Endodermal cell (in vitro differentiated cells): Measurements from ENCODE around the gene MEIS3. TPM values are rescaled to one million over a fixed set of nuclear protein-coding genes. Genes with fewer than 3 reads are reported as not detected.
"Not testable (repeated sequence)": the region's sequence is repeated elsewhere in the genome, so short reads cannot be mapped to it uniquely, and the experiment has no call there.

Experiments used
- DNase-seq: peaks from one replicate; pipeline ENCODE4 v3.0.0-alpha.2; 2017
- H3K27ac ChIP-seq: 2 replicates; pipeline ENCODE4 v1.5.1; 2013; ENCODE audit warnings: mild to moderate bottlenecking, low read depth, low read length, moderate library complexity
- H3K27me3 ChIP-seq: 2 replicates; pipeline ENCODE4 v1.6.1; 2013; ENCODE audit warnings: mild to moderate bottlenecking, low read length, moderate library complexity; ENCODE audit not compliant: insufficient read depth, control insufficient read depth, poor library complexity, severe bottlenecking
- H3K36me3 ChIP-seq: 2 replicates; pipeline ENCODE4 v1.7.0; 2013; ENCODE audit warnings: mild to moderate bottlenecking, low read length, moderate library complexity; ENCODE audit not compliant: control insufficient read depth, insufficient read depth
- H3K4me1 ChIP-seq: one replicate; pipeline ENCODE4 v1.7.0; 2013; ENCODE audit warnings: low read length; ENCODE audit not compliant: control insufficient read depth, insufficient read depth
- H3K4me3 ChIP-seq: 2 replicates; pipeline ENCODE4 v1.5.1; 2013; ENCODE audit warnings: mild to moderate bottlenecking, low read length, moderate library complexity
- H3K9ac ChIP-seq: 2 replicates; pipeline ENCODE4 v1.6.1; 2013; ENCODE audit warnings: mild to moderate bottlenecking, low read length, moderate library complexity; ENCODE audit not compliant: poor library complexity, severe bottlenecking; ENCODE audit errors: extremely low read depth
- H3K9me3 ChIP-seq: 2 replicates; pipeline ENCODE4 v1.6.1; 2013; ENCODE audit warnings: mild to moderate bottlenecking, low read length, moderate library complexity; ENCODE audit not compliant: control insufficient read depth
- H3K27ac Mint-ChIP-seq: 2 replicates; pipeline ENCODE4 v1.8.0; 2020; ENCODE audit warnings: mixed read lengths
- H3K27me3 Mint-ChIP-seq: 2 replicates; pipeline ENCODE4 v1.8.0; 2021; ENCODE audit warnings: mild to moderate bottlenecking, mixed read lengths; ENCODE audit not compliant: insufficient read depth
- H3K36me3 Mint-ChIP-seq: 2 replicates; pipeline ENCODE4 v1.8.0; 2020; ENCODE audit warnings: low read depth, mixed read lengths
- H3K4me1 Mint-ChIP-seq: 2 replicates; pipeline ENCODE4 v1.8.0; 2020; ENCODE audit warnings: mixed read lengths
- H3K4me3 Mint-ChIP-seq: 2 replicates; pipeline ENCODE4 v1.8.0; 2020; ENCODE audit warnings: mild to moderate bottlenecking, moderate library complexity, mixed read lengths
- H3K9me3 Mint-ChIP-seq: 2 replicates; pipeline ENCODE4 v1.8.0; 2020; ENCODE audit warnings: mild to moderate bottlenecking, mixed read lengths
- WGBS, 2 experiments: methylation state at CpG; one replicate each; pipeline versions ENCODE4 v1.1.5 to v1.1.7; 2013; ENCODE audit warnings: missing lambda C conversion rate in 2 of 2, mixed read lengths in 1 of 2; ENCODE audit not compliant: insufficient coverage in 1 of 2, insufficient read length in 1 of 2; 5-methylcytosine and 5-hydroxymethylcytosine counted together
- total RNA-seq, 2 donors: library from RNA; stranded (reverse); fragmentation: NEBNext Ultra II Directional in 1 of 2; extraction: Animal tissue kit (Norgen Biotek cat#: 25700) in 1 of 2; gene quantifications; 2 replicates in 1 of 2; 3 replicates in 1 of 2; pipeline ENCODE4 v1.2.1, GENCODE V29; 2021
- TF ChIP-seq, protein P1 (sequence below): fragments of 200-600 bp; sonication (generic); conservative IDR thresholded peaks from 2 replicates; pipeline ENCODE4 v1.5.0; 2021; ENCODE audit warnings: antibody characterized with exemption, mild to moderate bottlenecking

Gene MEIS3
- total RNA-seq, 2 donors from 2014 or later: 47.7 to 132 TPM

GRCh38 chr19:47390533-47391488 is 28.5 kb downstream of the MEIS3 start:
- no peak overlapping the region for H3K9ac ChIP-seq
- H3K27ac ChIP-seq: no peak overlapping the region
- Mint-ChIP-seq H3K9me3 (peaks cover 33% of the 10 kb centered on the region), H3K36me3 (peaks cover 23% of the 10 kb centered on the region), H3K27ac (peak overlapping the region; percentile 82), H3K4me1 (peaks cover 25% of the 10 kb centered on the region), H3K27me3 (no peaks in the 10 kb centered on the region), H3K4me3 (no peak overlapping the region)
- TF ChIP-seq, protein P1, sequence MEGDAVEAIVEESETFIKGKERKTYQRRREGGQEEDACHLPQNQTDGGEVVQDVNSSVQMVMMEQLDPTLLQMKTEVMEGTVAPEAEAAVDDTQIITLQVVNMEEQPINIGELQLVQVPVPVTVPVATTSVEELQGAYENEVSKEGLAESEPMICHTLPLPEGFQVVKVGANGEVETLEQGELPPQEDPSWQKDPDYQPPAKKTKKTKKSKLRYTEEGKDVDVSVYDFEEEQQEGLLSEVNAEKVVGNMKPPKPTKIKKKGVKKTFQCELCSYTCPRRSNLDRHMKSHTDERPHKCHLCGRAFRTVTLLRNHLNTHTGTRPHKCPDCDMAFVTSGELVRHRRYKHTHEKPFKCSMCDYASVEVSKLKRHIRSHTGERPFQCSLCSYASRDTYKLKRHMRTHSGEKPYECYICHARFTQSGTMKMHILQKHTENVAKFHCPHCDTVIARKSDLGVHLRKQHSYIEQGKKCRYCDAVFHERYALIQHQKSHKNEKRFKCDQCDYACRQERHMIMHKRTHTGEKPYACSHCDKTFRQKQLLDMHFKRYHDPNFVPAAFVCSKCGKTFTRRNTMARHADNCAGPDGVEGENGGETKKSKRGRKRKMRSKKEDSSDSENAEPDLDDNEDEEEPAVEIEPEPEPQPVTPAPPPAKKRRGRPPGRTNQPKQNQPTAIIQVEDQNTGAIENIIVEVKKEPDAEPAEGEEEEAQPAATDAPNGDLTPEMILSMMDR: no peak
- H3K4me3 ChIP-seq: no peak overlapping the region
- no peaks in the 10 kb centered on the region for H3K9me3 ChIP-seq
- peak; percentile 50 for DNase-seq
- H3K4me1 ChIP-seq: no peaks in the 10 kb centered on the region
- 87 to 92% methylated on average over 10 to 18 of the region's 20 CpGs for WGBS, 2 experiments
- no peaks in the 10 kb centered on the region for H3K27me3 ChIP-seq
- H3K36me3 ChIP-seq: no peaks in the 10 kb centered on the region

- H3K4me3 Mint-ChIP-seq: no peak overlapping the region
- H3K27ac Mint-ChIP-seq: peak overlapping the region; percentile 64
- Histone ChIP-seq H3K4me1 (no peaks in the 10 kb centered on the region), H3K27me3 (no peaks in the 10 kb centered on the region), H3K36me3 (no peaks in the 10 kb centered on the region), H3K4me3 (no peak overlapping the region), H3K9ac (no peak overlapping the region), H3K9me3 (no peaks in the 10 kb centered on the region), H3K27ac (no peak overlapping the region)
- 89% methylated on average over 5 to 9 of the region's 9 CpGs for WGBS, 2 experiments
- H3K9me3 Mint-ChIP-seq: peaks cover 29% of the 10 kb centered on the region
- TF ChIP-seq, protein P1: no peak
- peaks cover 8% of the 10 kb centered on the region for H3K4me1 Mint-ChIP-seq
- H3K27me3 Mint-ChIP-seq: no peaks in the 10 kb centered on the region
- H3K36me3 Mint-ChIP-seq: peaks cover 21% of the 10 kb centered on the region
- DNase-seq: no peak
Measured at GRCh38 chr19:47389150-47389556, 30.2 kb downstream of the MEIS3 start.

DNA sequence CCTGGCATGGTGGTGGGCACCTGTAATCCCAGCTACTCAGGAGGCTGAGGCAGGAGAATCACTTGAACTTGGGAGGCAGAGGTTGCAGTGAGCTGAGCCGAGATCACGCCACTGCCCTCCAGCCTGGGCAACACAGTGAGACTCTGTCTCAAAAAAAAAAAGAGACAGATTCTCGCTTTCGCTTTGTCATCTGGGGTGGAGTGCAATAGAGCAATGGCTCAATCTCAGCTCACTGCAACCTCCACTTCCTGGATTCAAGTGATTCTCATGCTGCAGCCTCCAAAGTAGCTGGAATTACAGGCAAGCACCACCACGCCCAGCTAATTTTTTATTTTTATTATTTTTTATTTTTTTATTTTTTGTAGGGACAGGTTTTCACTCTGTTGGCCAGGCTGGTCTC is 30.6 kb downstream of the MEIS3 start:
- not testable (repeated sequence) for H3K27me3 Mint-ChIP-seq

DNA sequence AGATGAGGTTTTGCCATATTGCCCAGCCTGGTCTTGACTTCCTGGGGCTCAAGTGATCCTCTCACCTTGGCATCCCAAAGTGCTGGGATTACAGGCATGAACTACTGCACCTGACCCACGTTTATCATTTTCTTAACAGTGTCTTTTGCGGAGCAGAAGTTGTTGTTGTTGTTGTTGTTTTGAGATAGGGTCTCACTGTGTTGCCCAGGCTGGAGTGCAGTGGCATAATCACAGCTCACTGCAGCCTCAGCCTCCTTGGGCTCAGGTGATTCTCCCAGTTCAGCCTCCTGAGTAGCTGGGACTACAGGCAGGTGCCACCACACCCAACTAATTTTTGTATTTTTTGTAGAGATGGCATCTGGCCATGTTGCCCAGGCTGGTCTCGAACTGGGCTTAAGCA is 31.7 kb downstream of the MEIS3 start:
- H3K36me3 Mint-ChIP-seq, H3K36me3 ChIP-seq: not testable (repeated sequence)

More for the DNA sequence above, 30.6 kb downstream of the MEIS3 start:
- H3K27ac Mint-ChIP-seq, H3K9ac ChIP-seq, H3K4me1 ChIP-seq, H3K27ac ChIP-seq, H3K4me1 Mint-ChIP-seq, H3K9me3 ChIP-seq, H3K4me3 Mint-ChIP-seq, H3K4me3 ChIP-seq, DNase-seq, H3K36me3 ChIP-seq, H3K27me3 ChIP-seq: not testable (repeated sequence)
- 95% methylated on average over 4 of the region's 5 CpGs for WGBS, 2 experiments
- Mint-ChIP-seq H3K9me3 (peaks cover 24% of the 10 kb centered on the region), H3K36me3 (peaks cover 19% of the 10 kb centered on the region)

DNA sequence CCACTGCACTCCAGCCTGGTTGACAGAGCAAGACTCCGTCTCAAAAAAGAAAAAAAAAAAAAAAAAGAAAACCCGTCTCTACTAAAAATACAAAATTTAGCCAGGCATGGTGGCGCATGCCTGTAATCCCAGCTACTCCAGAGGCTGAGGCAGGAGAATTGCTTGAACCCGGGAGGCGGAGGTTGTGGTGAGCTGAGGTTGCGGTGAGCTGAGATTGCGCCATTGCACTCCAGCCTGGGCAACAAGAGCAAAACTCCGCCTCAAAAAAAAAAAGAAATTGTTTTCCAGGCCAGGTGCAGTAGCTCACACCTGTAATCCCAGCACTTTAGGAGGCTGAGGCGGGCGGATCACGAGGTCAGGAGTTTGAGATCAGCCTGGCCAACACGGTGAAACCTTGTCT is 32.7 kb downstream of the MEIS3 start:
- H3K36me3 Mint-ChIP-seq: peaks cover 12% of the 10 kb centered on the region

More for the DNA sequence above, 31.7 kb downstream of the MEIS3 start:
- not testable (repeated sequence) for H3K4me1 Mint-ChIP-seq, H3K4me3 Mint-ChIP-seq, H3K4me1 ChIP-seq, H3K27me3 Mint-ChIP-seq, H3K27ac ChIP-seq, H3K27me3 ChIP-seq, H3K4me3 ChIP-seq, H3K9me3 ChIP-seq, H3K9ac ChIP-seq, H3K27ac Mint-ChIP-seq, DNase-seq
- peaks cover 13% of the 10 kb centered on the region for H3K9me3 Mint-ChIP-seq
- WGBS, 2 experiments: 80 to 96% methylated on average over 1 to 3 of the region's 3 CpGs

More for the DNA sequence above, 32.7 kb downstream of the MEIS3 start:
- H3K4me3 ChIP-seq, H3K27ac Mint-ChIP-seq, H3K27me3 Mint-ChIP-seq, H3K9me3 Mint-ChIP-seq, H3K27me3 ChIP-seq, H3K27ac ChIP-seq, H3K9ac ChIP-seq, H3K9me3 ChIP-seq, H3K4me1 ChIP-seq, H3K4me3 Mint-ChIP-seq, DNase-seq, H3K4me1 Mint-ChIP-seq: not testable (repeated sequence)
- peaks cover 14% of the 10 kb centered on the region for H3K36me3 ChIP-seq
- WGBS, 2 experiments: 89 to 95% methylated on average over 11 of the region's 12 CpGs
